Measurements from ENCODE around the gene CATSPERD.
"Not testable (repeated sequence)": the region's sequence is repeated elsewhere in the genome, so short reads cannot be mapped to it uniquely, and the experiment has no call there.

Gene CATSPERD

DNA sequence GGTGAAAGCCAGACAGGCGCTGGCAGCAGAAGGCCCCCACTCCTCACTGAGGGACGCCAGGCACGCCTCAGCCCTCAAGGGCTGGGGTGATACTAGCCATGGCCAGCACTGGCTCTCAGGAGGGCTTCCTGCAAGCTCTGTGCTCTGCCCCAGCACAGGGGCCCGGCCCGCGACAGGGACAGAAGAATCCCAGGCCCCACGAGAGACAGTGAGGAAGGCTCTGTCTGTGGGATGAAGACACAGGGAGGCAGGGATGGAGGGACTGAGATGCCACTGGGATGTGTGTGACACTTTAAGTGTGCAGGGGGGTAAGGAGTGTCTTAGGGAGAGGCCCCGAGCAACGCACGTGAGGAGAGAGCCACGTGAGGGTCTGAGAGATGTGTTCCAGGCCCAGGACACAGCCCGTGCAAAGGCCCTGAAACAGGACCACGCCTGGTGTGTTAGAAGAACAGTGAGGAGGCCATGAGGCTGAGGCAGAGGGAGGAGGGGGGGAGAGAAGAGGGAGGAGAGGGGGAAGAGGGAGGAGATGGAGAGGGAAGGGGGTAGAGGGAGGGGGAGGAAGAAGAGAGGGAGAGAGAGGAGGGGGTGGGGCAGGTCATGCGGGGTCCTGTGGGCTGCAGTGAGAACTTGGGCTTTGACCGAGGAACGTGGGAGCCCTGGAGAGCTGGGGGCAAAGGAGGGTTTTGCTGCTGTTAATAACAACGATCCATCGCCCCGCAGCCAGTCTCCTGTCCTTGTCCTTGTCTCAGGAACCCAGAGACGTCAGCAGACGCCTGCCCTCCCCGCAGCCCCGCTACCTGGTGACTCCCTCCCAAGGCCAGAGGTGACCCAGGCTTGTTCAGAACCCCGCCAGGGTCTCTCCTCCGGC, 23.2 kb upstream of the CATSPERD start:
- DNase-seq (ENCODE audit: low read depth in 2 of 2): no peak

DNA sequence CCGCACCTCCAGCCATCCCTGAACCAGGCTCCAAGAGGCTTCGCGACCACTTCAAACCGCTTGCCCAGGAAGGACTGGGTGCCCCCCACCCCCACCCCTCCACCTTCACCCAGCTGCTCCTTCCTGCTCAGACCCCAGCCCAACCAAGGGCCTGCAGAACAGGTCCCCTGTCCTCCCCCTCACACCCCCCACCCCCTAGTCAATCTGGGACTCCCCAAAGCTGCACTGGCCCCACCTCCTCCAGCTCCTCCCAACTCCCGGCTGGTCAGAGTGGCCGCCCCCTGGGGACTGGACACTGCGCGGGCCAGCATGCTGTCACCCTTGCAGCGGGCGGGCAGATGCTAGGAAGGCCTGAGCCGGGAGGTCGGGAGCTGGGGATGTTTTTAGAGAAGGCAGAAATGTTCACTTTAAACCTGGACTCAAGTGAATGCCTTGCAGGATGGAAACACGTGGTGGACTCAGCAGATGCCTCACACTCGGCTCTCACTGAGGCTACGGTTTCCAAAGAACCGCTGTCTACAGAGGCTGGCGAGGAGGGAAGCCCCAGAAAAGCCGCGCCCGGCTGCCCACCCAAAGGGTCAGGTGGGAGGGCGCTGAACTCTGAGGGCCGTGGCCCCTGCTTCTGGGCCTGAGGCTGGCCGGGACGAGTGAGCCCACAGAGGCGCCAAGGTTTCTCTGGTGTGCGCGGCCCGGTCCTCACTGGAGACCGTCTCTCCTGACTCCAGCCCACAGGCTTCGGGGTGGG, 22.4 kb upstream of the CATSPERD start:
- no peak for DNase-seq (ENCODE audit: low read depth in 2 of 2)

DNA sequence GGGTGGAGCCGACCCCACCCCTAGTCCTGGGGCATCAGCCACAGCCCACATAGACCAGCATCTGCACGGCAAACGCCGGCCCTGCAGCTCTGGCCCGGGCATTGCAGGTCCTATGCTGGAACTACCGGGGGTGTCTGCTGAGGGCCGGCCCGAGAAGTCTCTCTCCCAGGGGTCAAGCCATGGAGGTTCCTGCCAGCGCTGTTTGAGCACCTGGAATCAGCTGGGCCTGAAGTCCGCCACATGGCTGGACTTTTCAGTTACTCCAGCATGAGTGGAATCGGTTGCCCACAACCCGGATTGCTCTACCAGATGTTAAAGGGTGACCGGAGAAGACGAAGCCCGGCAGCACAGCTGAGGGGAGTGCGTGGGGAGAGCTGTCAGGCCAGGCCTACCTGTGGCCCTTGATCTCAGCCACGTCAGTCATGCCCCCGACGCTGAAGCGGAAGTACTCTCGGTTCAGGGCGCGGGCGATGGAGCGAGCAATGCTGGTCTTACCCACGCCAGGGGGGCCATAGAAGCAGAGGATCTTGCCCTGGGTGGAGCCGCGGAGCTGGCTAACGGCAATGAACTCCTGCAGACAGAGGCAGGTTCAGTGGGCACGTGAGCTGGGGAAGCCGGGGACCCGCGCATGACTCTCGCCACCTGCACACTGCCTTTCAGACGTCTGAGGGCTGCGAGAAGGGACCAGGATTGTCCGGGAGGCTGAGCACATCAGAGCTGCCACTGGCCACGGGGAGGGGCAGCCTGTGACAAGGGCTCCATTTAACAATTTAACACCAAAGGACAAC, 21.6 kb upstream of the CATSPERD start:
- DNase-seq (ENCODE audit: low read depth in 2 of 2): no peak

DNA sequence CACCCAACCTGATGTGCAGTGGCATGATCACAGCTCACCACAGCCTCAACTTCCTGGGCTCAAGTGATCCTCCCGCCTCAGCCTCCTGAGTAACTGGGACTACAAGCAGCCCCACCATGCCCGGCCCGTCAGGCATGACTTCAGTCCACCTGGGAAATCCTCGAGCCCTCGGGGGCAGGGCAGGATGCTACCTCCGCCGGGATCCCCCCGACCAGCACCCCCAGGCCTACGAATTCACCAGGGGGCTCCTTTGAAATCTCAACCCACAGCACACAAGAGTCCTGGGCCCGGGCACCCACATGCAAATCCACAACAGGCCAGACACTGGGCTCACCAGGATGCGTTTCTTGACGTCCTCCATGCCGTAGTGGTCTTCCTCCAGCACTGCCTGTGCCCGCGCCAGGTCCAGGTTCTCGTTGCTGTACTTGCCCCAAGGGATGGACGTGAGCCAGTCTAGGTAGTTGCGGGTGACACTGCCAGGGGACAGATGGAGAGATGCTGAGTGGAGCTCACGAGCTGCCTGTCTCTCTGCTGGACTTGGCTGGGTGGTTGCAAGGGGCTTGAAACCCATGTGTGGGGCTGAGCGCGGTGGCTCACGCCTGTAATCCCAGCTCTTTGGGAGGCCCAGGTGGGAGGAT, 19.9 kb upstream of the CATSPERD start:
- no peak for DNase-seq (ENCODE audit: low read depth in 2 of 2)

DNA sequence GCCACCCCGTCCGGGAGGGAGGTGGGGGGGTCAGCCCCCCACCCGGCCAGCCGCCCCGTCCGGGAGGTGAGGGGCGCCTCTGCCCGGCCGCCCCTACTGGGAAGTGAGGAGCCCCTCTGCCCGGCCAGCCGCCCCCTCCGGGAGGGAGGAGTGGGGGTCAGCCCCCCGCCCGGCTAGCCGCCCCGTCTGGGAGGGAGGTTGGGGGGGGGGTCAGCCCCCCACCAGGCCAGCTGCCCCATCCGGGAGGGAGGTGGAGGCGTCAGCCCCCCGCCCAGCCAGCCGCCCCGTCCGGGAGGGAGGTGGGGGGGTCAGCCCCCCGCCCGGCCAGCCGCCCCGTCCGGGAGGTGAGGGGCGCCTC, 18.4 kb upstream of the CATSPERD start:
- DNase-seq (ENCODE audit: low read depth in 2 of 2): not testable (repeated sequence)

DNA sequence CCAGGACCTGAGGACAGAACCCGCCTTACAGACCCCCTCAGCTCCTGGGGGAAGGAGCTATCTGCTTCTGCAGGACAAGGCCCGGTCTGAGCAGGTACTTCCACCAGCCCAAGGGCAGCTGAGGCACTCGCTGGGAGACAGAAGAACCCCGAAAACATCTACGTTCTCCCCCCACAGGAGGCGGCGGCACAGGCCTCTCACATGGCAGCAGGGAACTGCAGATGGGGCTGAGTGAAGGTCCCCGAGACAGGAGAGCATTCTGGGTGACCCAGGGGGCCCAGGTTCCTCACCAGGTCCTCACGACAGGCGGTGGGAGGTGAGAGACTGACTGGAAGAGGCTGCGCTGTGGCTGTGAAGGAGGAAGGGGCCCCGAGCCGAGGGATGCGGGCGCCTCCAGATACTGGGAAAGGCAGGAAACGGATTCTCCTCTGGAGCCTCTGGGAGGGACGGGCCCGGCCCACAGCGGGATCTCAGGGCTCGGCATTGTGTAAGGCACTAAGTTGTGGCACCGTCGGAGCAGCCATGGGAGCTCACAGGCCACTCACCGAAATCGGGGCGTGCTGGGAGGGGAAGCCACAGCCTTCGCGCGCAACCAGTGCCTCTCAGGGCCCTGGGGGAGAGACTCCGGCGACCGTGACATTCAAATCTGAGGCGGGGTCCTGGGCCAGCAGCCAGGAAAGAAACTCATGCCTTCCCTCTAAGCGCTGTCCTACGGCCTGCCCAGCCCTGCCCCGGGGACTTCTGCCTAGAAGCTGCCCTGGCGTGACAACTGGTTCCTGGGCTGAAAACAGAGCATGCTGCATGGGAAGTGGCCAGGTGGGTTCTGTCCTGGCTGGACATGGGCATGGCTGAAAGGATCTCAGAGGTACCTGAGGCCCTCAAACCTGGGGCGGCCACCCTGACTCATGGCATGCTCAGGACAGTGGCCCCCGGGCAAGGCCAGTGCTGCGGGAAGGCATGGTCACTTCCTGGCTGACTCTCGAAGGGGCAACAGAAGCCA, 16.3 kb upstream of the CATSPERD start:
- DNase-seq (ENCODE audit: low read depth in 2 of 2): no peak

DNA sequence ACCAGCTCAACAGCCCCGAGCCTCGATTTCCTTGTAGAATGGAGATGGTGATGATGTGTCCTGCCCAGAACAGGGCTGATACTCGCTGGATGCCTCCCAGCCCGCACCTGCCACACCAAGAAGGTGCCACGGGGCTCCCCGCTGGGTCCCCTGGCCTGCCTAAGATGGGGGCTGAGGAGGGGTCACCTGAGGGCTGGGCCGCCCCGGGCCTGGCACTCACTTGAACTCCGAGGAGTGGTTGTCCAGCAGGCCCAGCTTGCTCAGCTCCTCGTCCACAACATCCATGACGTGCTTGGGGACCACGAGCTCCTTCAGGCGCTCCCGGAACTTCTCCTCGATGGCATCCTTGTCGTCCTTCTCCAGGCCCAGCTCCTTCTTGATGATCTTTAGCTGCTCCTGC, 14.9 kb upstream of the CATSPERD start:
- DNase-seq (ENCODE audit: low read depth in 2 of 2): no peak

DNA sequence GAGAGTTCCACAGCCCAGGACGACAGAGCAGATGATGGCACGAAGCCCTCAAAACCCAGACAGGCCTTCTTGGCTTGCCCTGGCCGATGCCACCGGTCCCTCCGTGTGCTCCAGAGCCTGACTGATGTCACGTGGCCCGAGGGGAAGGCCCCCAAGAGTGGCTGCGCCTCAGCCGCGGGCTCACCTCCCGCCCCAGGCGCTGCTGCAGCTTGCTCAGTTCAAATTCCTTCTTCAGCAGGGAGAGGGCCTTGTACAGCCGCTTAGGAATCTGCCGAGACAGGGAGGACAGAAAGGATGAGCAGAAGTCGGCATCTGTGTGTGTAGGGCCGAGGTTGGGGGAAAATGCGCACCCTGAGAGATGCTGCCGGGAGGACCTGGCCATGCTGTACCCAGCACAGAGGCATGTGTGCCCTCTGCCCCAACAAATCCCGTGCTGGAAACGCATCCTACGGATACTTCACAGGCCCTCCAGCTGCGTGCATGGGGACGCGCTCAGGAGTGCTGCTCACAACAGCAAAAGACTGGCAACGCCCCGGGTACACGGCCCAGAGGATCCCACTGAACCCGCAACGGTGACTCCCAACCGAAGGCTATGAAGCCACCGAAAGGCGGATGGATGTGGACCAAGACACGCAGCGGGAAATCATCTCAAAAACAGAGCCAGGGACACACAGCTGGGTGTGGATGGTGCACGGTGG, 13.4 kb upstream of the CATSPERD start:
- no peak for DNase-seq (ENCODE audit: low read depth in 2 of 2)

DNA sequence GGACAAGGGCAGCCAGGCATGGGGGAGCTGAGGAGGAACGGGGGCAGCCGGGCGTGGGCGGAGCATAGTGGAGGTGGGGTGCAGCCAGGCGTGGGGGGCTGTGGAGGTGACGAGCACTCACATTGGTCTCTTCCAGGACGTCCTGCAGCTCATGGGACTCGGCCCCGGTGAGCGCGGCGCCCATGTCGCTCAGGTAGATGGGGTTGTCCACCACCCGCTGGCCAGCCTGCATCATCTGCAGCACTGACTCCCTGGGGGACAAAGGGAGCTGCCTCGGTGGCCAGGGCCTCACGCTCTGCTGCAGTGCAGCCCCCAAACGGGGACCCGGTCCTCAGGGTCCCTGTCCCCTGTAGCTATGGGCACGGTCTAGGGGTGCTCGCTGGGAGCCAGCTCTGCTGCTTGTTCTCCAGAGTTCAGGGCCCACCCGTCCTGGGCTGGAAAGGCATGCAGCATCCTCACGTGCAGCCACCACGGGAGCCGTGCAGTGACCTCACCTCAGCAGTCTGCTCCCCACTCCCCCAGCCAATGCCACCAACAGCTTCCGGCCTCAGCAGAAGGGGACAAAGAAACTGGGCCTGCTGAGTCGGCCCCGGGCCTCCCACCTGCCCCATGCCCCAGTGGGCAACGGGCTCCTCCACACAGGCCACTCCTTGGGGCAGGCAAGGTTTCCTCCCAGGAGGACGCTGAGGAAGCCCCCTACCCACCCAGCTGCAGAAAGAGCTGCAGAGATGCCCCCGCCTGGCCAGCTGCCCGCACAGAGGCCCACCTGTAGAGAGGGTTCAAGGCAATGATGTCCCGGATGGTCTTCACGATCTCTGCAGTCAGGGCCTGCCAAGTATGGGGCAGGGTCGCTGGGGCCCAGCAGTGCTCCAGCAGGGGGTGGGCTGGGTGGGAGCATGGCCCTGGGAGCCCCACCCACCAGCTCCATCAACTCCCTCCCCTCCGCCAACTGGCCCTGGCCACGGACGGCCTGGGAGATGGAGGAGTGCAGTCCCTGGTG, 12.6 kb upstream of the CATSPERD start:
- DNase-seq (ENCODE audit: low read depth in 2 of 2): no peak

DNA sequence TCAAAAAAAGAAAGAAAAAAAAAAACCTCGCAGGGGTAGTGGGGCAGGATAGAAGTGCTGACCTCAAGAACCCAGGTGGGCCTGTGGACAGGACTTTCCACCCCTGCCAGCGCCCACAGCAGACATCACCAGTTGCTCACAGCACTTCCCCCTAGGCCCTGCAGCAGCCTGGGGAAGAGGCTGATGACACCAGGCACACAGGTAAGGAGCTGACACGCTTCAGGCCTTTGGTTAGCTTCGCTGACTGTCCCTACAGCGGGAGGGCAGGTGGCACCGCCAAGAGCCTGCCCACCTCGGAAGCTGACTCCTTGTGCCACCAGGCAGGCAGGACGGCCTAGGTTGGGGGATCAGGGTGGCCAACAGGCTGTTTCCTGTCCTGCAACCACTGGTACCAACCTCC, 9.4 kb upstream of the CATSPERD start:
- no peak for DNase-seq (ENCODE audit: low read depth in 2 of 2)

DNA sequence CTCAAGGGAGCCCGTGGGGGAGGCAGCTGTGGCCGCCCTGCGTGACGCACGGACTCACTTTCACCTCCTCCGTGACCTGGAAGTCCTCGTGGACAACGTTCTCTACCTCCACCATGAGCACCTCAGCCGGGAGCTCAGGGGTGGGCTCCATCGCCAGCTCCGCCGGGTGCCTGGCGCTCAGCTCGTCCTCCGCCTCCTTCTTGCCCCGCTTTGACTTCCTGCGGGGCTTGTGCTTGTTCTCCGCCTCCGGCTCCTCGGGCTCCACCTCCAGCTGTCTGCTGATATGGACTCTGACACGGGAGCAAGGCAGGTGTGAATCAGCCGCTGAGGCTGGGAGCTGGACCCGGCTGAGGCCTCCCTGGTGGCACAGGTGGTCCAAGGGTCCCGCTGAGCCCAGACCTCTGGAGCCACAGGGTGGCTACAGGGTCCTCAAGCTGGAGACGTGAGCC, 8.7 kb upstream of the CATSPERD start:
- no peak for DNase-seq (ENCODE audit: low read depth in 2 of 2)

DNA sequence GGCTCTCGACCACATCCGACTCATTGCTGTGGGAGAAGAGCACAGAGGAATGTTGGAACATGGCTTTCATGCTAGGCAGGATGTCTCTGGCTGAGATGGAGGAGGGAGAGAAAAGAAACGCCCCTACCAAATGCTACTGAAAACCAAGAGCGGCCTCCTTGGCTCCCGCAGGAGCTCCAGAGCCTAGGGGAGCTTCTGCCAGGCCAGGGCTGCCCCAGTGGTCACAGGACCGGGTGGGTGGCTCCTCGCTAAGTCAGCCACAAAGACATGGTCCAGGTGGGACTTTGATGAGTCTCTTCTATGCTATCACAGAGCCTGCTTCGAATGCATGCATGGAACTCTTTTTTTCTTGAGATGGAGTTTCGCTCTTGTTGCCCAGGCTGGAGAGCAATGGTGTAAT, 7.2 kb upstream of the CATSPERD start:
- no peak for DNase-seq (ENCODE audit: low read depth in 2 of 2)

DNA sequence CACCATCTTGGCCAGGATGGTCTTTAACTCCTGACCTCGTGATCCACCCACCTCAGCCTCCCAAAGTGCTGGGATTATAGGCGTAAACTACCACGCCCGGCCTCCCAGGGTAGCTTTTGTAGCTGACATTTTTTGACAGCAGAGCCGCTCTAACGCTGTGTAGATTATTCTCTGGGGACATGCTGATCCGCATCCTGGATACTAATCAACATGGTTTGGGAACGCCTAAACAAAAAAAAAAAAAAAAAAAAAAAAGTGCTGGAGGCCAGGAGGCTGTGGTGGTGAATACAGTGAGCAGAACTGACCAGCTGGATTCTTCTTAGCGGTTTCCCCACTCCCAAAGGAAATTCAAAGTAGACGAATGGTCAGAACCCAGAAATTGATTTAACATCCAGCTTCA, 5.6 kb upstream of the CATSPERD start:
- DNase-seq (ENCODE audit: low read depth in 2 of 2): no peak

DNA sequence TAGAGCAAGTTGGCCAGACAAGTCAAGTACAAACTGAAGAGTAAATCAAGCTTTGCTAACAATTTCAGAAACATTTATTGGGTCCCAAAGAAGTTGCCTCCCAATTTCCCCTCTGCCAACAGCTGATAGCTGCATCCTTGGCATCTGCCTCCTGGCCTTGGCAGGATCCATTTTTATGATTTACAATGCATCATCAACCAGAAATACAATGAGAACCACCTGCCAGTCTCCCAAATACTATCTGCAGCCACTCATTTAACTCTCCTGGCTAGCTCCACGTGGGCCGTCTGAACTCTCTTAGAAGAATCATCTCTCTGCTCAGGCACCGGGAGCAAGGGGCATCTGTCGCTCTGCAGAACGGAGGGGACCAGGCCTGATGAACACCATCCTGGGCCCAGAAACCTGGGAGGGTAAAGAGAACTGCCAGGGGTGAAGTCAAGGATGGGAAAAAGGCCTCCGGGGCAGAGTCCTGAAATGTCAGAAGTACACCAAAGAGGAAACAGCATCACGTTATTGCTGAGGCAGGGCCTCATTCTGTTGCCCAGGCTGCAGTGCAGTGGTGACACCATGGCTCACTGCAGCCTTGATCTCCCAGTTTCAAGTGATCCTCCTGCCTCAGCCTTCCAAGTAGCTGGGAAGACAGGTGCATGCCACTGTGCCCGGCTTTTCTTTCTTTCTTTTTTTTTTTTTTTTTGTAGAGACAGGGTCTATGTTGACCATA, 3.1 kb upstream of the CATSPERD start:
- no peak for DNase-seq (ENCODE audit: low read depth in 2 of 2)

DNA sequence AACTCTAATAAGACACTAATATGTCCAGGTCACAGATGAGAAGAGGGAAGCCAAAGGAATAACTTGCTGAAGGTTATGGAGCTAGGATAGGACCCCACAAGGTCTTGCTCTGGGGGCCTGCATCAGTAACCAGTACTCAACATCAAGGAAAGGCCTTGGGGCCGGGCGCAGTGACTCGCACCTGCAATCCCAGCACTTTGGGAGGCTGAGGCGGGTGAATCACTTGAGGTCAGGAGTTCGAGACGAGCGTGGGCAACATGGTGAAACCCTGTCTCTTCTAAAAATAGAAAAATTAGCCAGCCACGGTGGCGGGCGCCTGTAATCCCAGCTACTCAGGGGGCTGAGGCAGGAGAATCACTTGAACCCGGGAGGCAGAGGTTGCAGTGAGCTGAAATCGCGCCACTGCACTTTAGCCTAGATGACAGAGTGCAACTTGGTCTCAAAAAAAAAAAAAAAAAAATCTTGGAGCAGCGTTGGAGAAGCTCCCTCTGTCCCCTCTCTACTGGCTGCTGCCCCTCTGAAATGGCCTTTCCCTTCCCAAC, 2.3 kb upstream of the CATSPERD start:
- DNase-seq (ENCODE audit: low read depth in 2 of 2): peak; percentile 50 to 66

DNA sequence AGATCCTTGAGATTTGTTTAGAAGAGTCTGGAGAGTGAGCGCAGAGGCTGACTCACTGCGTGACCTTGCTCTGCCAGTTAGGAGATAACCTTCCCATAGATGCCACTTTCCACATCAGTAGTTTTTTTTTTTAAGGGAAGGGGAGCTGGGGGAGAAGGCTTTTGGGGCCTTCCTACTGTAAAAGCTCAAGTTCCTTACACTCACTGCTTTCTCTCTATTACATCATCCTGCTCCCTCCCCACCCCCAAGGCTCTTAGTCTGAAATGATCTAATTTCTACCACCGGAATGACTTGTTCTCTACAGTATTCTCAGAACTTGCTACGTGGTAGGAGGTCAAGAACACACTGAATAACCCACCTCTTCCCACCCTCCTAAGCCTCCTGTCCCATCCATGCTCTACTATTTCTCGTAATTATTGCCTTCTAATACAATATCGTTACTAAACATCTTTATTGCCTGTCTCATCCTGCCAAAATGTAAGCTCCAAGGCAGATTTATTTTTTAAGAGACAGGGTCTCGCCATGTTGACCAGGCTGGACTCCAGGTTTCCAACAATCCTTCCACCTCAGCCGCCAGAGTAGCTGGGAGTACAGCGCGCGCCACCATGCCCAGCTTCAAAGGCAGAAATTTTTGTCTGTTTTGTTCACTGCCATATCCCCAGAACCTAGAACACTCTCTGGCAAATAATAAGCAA, 1.7 kb upstream of the CATSPERD start:
- peak; percentile 49 to 67 for DNase-seq (ENCODE audit: low read depth in 2 of 2)

DNA sequence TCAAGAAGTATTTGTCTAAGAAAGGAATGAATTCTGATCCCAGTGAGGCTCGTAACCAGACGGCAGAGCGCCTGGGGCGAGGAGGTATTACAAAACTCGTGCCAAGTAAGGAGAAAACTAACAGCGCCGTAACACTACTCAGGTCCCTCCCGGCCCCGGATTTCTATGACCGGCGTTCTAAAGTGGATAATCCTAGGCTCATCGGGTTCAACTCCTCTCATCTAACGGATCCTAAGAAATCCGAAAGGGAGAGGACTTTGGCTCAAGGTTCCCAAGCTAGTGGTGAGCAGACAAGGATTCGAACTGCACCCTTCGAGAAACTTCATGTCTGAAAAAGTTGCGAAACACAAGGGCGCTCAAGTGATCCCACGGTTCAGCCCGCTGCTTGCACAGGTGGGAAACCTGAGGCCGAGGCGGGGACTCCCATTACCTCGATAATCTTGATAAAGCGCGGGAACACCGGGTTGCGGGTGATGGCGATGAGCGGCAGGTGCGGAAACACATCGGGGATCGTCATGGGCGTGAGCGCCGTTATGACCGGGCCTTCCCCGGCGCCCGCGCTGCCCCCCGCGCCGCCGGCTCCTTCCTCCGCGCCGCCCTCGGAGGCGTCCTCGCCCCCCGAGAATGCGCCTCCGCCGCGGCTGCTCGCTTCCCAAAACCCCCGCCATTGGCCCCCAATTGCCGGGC, 1.0 kb upstream of the CATSPERD start:
- DNase-seq (ENCODE audit: low read depth in 2 of 2): no peak

Data from stimulated activated CD4-positive, alpha-beta T cell treated with anti-CD3 and anti-CD28 coated beads, Interleukin-4, amount 100 ng/mL, for 48 hours (primary cell).